Measurements from ENCODE around the gene SPRY2.
A peak's percentile ranks its signal among the peaks of the same experiment; 100 is the strongest.
"Not testable (repeated sequence)": the region's sequence is repeated elsewhere in the genome, so short reads cannot be mapped to it uniquely, and the experiment has no call there.

The SPRY2 gene

GRCh38 chr13:80348314-80348713 lies 7.4 kb upstream of the SPRY2 start:
- DNase-seq, result no peak

DNA sequence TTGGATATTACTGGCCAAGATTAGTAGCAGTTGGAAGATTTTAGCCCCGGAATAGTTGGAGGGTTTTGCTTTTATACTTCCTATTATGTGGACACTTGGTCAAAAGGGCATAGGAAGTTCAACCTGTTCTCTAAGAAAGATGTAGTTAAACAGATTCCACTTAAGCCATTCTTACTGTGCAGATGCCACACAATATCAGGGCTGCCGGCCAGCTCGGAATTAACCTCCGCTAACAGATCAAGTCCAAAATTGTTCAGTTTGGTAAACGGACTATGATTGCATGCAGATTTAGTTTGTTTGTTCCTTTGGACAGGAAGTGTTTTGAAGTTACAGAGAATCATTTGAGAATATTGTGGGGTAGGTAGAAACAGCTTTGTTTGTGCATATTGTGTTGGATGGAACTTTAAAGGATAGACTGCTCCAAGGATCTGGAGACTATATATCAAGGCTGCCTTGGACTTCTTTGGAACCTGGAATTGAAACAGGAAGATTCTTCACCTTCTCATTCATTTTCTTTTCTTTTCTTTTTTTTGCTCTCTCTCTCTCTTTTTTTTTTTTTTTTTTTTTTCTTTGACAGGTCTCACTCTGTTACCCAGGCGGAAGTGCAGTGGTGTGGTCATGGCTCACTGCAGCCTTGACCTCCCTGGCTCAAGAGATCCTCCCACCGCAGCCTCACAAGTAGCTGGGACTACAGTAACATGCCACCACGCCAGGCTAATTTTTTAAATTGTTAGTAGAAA lies 5.0 kb upstream of the SPRY2 start:
- DNase-seq, result no peak

- DNase-seq, result not testable (repeated sequence)
These were observed 3.1 kb upstream of the SPRY2 start for GRCh38 chr13:80344032-80344431.

- peak; percentile 21 for DNase-seq
These were observed 1.8 kb upstream of the SPRY2 start for GRCh38 chr13:80342471-80343371.

DNA sequence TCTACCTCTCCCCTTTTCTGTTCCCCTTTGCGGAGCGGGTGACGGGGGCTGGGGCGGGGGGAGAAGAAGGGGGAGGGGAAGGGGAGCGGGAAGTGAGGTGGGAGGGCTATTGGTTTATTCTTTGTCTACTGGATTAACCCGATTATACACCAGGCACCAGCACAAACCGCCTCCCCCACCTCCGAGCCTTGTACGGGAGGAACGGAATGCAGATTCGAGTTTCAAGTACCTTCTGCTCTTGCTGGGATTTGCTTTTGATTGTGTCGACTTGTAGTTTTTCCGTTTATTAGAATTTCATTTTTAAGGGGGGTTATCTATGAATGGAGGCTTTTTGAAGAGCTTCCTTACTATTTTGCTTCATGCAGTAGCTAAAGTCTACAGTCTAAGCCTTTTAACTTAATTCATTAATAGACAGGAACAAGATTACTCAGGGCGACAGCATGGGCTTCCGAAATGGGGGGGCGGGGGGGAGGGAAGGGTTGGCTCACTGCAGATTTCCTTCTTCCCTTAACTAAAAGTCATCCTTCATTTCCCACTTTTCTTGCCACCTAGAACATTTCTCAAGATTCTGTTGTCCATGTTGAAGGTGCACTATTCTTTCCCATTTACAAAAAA lies 937 bp upstream of the SPRY2 start:
- DNase-seq, result no peak

- DNase-seq, result peak; percentile 27
These were observed 250 bp downstream of the SPRY2 start for GRCh38 chr13:80340651-80341100.

DNA sequence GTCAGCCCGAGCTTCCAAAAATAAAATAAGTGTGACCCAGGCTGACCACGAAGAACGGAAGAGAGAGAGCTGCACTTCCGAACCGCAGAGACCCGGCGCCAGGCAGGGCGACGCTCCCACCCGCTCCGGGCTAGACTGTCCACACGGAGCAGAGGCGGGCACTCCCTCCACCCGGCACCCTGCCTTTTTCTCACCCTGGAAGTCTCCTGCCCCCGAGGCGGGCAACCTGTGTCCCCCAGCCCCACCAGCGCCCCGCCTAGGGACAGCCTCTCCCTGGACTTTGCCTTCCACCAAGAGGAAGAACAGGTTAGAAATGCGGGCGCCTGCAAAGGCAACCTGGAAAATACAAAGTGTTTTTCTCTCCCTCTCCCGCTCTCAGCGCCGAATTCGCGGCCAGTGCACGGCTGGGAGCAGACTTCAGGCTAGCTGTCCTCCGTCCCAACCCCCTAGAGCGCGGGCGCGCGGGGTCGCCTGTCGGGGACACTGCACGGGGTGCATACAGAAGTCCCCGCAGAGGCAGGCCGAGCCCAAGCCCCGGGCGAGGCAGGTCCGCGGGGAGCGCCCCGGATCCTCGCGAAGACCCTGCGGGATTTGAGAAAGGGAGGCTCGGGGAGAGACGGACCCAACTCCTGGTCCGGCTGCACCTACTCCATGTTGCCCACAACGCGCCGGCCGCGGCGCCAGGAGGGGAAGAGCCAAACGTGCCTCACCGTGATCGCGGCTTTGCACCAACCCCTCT lies 845 bp downstream of the SPRY2 start:
- DNase-seq, result no peak

DNA sequence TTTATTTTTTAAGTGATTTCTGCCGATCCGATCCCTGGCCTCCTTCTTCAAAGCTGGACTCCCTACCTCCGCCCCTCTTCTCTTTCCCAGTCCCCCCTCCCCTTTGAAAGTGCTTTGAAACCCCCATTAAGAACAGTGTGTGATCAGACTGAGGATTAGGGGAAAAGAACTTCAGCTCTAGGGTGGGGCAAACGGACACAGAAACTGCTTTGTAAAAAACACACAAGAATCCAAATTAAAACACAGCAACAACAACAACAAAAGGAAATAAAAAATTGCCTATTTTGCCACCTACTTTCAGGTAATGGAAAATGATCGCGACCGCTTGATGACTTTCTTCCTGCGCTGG lies 1.4 kb downstream of the SPRY2 start:
- DNase-seq, result no peak

DNA sequence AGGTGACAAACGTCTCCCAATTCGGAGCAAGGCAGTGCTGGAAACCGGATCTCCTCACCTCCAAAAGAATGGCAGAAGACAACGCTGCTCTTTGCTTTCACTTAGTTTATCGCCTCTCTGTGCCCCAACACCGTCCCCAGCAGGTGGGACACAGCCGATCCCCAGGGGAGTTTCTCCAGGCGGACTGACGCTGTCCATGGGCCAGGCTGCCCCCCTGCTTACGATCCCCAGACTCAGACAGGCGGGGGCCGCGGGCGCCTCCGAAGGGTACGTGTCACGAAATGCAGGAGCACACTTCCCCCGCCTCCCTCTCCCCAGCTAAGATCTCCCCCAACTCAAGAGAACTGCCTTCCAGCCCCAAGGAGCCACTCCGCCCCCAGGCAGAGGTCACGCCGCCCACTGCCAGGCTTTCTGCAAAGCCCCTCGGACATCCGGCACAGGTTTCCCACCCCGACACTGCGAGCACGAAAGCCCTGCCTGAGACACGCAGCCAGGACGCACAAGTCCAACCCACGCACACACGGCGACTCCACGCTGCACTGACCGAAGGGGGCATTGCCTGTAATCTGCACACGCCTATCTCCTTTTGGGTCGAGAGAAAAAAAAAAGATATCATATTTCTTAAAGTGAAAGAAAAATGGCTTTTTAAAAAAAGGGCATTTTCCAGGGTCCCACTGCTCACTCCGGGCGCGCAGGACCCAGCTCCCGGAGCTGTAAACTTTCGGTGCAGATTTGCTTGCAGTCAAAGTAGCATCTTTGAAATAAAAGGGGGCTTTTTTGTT lies 2.0 kb downstream of the SPRY2 start:
- no peak for DNase-seq

DNA sequence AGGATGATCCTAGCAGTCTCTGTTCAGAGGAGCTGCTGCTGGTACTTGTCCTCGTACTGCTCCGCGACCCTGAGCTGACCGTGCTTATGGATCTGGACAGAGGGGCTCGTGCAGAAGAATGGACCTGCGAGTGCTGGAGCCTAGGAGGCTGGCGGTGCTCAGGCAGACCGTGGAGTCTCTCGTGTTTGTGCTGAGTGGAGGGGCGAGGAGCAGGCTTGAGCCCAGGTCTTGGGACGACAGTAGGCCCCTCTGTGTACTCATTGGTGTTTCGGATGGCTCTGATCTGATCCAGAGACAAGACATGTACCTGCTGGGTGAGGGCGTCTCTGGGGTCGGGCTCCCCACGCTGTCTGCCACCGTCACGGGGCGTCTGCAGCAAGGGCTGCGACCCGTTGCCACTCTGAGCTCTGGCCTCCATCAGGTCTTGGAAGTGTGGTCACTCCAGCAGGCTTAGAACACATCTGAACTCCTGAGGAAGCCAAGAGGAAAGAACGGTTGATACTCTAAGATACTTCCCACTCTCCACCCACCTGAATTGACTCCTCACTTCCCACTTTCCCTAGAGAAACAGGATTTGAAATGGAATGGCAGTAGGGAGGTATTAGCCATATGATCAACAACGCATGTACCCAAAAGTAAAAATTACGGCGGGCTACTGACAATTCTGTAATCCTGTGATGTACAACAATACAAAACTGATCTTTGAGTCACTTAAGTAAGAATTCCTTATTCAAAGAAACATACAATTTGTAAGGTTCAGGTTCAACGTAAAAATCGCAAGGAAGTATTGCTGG lies 3.4 kb downstream of the SPRY2 start:
- DNase-seq, result no peak

DNA sequence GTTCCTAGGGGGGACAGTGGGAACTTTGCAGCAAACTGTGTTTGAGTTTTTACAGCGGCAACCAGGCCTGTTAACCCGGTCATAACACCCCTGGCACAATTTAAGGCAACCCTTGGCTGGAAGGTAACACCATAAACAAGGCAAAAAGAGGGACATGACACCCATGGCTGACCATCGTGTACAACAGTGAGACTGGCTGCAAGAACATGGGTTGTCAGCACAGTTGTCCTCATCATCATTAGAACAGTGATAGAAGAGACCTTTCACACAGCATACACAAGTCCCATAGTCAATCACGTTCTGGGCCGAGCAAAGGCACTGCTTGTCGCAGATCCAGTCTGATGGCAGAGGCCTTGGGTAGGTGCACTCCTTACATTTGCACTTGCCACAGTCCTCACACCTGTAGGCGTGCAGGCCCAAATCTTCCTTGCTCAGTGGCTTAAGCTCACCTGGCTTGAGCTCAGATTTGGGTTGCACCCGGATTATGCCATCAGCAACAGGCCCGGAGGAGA lies 4.1 kb downstream of the SPRY2 start:
- DNase-seq, result no peak

DNA sequence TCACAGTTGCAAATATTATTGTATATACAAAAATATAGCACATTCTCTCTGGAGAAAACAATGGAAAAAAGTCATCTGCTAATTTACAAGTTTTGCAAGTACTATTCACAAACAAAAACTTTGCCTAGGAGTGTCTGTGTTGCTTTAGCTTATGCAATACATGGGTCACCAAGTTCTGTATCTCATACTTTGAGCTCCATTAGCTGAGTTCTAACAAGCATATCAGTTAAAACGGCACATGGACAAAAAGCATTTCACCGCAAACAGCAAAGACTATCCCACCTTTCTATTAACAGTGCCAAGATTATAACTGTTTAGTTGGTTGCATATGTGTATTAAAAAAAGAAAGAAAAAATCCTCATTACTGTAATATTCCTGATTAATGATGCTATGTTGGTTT lies 4.6 kb downstream of the SPRY2 start:
- no peak for DNase-seq

- no peak for DNase-seq
These were observed 6.2 kb downstream of the SPRY2 start for GRCh38 chr13:80334597-80335260.

- DNase-seq, result no peak
These were observed 8.9 kb downstream of the SPRY2 start for GRCh38 chr13:80331984-80332383.

- no peak for DNase-seq
These were observed 11.7 kb downstream of the SPRY2 start for GRCh38 chr13:80329250-80329649.

GRCh38 chr13:80319004-80319403 lies 21.9 kb downstream of the SPRY2 start:
- no peak for DNase-seq

- DNase-seq, result no peak
These were observed 25.9 kb downstream of the SPRY2 start for GRCh38 chr13:80314711-80315653.

GRCh38 chr13:80313668-80314256 lies 27.2 kb downstream of the SPRY2 start:
- no peak for DNase-seq

DNA sequence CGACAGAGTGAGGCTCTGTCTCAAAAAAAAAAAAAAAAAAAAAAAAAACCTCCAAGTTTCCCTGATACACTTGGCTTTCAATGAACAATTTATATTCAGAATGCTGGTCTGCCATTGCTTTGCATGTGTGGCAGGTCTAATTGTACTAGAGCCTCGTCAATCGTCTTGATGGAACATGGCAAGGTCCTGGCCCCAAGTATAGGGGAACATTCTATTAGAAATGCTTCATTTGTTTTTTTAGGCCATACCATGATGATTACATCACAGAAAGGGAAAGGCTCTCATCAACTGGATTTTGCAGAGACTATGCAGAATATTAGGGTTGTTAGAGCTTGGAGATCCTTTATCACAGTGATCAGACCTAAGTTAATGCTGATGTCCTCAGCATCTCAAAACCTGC lies 28.0 kb downstream of the SPRY2 start:
- DNase-seq, result no peak

Measured in SIG-M5 (cell line).